HG03558 (cell line): ENCODE results near the gene TPM3.

Experiments used
- ATAC-seq: cut with Tn5 transposase; IDR thresholded peaks from one replicate; pipeline ENCODE4 v1.9.1; 2021; ENCODE audit warnings: moderate number of reproducible peaks; ENCODE audit not compliant: unreplicated experiment; ENCODE audit errors: extremely low read depth

Gene TPM3

DNA sequence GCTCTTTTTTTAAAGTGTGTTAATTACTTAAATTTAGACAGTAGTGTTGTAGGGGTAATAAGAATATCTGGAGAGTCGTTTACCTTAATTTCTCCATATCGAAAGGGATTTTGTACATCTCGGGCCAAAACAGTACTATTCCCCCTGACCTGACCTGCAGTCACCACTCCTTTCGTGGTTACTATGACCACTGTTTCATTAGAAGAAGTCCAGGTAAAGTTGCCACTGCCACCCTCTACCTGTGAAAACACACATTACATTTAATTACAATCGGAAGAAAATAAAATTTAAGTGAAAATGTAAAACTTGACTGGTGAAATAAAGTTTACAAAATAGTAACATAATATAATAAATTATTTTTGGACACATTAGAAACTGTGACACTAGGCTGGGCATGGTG is 74.3 kb downstream of the TPM3 start:
- ATAC-seq, result no peak

DNA sequence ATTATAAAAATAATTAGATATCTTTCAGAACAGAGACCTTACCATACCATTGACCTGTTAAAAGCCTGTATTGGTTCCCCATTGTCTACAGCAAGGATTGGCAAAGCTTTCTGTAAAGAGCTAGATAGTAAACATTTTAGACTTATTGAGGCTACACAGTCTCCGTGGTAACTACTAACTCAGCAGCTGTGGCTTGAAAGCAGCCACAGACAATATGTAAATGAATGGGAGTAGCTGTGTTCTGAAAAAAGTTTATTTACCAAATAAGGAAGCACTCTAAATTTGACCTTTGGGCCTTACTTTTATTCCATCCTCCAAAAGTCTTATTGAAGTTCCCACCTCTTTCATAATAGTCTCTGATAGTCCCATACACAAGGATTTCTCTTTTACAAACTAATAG is 76.7 kb downstream of the TPM3 start:
- no peak for ATAC-seq
